Measurements from ENCODE around the gene MRGPRE.
A peak's percentile ranks its signal among the peaks of the same experiment; 100 is the strongest.

Gene MRGPRE

DNA sequence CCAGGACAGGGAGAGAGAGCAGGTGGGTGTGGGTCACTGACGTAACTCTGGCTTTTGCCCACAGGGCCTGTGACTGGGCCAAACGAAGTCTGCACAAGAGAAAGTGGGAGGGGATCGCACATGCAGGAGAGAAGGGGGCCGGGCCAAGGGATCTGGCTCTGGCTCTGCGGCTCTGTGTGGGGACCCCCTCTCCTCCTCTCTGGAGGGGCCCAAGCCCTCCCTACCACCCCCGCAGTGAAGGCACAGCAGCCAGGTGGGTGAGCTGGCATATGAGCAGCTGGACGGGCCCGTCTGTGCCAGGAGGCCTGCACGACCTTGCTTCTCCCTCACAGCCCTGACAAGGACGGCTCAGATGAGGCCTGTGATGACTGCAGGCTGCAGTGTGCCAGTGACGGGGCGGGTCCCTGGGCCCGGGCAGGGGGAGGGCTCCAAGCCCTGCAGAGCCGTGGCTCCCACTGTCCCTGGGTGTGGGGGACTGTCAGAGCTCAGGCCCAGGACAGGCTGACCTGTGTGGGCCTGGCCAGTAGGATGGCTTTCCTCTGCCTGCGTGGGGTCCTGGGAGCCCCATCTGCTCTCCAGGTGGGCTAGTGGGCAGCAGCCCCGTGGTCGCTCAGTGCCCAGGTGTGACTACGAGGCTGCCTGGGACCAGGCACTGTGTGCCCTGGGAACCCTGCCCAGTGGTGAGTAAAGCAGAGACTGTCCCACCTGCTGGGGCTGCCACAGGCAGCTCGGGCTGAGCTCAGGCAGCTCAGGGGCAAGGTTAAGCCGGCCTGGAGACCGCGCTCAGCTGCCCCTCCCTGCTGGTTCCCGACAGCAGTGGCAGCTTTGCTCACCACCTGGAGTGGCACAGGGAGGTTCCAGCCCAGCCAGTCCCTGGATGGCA, 35.8 kb downstream of the MRGPRE start:
- no peak for DNase-seq (ENCODE audit: low read depth, low spot score)

DNA sequence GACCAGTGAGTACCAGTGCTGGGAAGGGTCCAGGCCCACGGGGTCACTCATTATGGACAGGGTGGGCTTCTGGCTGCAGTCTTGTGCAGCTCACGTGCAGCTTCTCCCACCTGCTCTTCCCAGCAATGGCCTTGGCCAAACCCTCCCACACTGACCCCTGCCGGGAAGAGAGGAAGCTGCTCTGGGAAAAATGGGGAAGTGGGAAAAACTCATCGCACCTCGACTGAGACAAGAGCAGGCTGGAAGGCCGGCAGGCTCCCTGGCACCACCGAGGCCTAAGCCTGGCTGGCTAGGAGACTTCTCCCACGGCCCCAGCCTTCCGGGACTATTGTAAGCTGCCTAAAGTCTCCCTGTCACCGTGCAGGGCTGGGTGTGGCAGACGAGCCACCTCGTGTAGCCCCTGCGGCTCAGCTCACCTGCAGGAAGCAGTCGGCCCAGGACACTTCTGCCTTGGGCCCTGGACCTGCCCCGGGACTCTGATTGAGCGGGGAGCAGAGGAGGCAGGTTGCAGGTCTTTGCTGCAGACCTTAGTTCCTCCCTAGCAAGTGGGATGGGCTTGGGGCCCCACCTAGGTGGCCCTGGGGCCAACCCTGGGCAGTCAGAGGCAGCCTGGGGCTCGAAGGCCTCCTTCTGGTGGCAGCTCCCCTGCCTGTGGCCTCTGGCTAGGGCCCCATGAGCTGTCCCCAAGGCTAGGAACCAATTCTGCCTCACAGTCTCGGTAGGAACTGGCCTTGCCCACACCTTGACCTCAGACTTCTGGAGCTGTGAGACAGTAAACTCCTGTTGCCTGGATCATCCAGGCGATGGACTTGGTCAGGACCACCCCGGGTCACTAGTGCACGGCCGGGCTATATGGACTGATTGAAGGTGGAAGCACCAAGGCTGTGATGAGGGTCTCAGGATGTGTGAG, 36.7 kb downstream of the MRGPRE start:
- peak; percentile 71 for DNase-seq (ENCODE audit: low read depth, low spot score)

DNA sequence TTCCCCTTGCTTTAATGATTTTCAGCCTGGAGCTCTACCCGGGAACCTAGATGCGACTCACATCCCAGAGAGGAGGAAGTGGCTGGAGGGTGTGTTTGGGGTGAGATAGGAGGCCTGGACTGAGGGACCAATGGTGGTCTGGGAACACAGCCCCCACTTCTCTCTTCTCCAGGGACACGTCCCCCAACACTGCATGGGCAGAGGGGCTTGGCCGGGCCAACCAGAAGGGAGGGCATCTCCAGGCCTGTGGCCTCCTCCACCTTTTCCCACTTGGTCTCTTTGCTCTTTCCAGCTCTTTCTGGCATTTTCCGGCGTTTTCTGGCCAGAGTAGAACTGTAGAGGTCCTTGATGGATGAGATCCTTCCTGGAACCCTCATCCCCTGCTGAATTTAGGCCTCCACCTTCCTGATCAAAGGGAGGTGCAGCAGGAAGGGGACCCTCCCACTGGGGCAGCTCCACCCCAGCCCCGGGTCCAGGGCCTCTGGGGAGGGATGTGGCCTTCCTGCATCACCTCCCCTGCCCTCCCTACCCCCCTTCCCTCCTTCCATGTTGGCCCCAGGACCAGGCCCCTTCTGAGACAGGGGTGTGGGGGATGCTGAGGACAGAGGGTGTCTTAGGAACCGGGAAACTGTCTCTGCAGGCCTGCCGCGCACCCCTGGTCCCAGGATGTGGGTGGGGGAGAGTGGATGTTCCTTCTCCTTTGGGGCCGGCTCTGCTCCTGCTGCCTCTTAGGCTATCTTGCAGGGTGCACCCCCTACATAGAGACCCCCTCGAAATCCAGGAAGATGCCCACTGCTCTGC, 38.0 kb downstream of the MRGPRE start:
- DNase-seq (ENCODE audit: low read depth, low spot score), result no peak

DNA sequence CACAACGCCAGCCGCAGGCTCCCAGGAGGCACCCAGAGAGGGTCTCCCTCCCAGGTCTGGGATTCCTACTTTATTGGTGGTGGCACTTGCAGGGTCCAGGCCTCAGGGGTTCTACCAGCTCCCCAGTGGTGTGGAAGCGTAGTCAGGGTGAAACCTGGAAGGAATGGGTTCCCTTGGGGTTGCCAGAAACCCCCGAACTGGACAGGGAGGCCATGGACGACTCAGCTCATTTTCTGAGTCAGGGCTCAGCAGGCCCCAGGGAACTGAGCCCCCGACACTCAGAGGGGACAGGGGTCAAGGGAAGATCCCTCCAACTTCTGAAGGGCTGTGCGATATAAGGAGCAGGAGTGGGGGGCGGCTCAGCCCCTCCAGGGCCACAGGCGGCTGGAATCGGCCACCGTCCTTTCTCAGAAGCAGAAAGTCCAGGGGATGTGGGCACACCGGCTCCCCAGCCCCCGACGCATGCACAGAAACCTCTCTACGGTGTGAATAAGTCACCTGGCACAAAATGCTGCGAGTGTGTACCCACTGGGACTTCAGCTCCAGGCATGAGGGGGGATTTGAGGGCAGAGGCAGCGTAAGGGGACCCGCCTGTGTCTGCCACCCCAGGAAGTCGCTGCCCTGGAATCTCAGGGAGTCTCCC, 38.7 kb downstream of the MRGPRE start:
- DNase-seq (ENCODE audit: low read depth, low spot score), result no peak

DNA sequence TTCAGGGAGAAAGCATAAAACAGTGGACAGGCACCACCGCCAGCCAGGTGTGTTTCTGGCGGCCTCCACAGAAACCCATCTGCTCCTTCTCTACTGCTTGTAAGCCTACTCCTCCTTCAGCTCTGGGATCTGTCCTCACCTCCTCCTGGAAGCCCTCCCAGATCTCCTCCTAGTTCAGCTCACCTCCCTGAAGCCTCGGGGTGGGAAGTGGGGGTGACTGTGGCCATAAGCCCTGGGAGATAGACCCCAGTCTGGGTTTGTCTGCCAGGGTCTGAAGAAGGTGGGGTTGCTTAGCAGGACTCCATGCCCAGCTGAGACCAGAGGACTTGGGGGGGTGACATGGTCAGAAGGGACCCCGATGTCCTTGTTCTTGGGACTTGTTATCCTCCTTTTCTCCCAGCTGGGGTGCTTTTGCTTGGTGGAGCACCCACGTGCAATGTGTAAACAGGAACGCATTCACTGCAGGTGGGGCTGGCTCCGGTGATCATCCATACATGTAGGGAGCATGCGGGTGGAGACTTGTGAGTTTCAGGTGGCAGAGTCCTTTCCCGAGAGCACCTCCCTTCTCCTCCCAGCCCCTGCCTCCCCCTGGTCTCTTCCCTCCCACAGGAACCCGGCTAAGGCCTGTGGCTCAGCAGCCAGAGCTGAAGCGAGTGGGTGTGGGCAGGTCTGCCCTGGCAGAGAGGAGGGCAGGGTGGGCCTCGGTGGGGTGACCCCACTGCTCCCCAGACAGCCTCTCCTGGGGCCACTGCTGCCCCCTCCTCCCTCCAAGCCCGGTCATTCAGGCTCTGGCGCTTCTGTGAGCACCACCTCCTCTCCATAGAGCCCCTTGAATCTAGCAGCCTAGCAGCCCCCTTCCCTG, 39.5 kb downstream of the MRGPRE start:
- DNase-seq (ENCODE audit: low read depth, low spot score), result no peak

DNA sequence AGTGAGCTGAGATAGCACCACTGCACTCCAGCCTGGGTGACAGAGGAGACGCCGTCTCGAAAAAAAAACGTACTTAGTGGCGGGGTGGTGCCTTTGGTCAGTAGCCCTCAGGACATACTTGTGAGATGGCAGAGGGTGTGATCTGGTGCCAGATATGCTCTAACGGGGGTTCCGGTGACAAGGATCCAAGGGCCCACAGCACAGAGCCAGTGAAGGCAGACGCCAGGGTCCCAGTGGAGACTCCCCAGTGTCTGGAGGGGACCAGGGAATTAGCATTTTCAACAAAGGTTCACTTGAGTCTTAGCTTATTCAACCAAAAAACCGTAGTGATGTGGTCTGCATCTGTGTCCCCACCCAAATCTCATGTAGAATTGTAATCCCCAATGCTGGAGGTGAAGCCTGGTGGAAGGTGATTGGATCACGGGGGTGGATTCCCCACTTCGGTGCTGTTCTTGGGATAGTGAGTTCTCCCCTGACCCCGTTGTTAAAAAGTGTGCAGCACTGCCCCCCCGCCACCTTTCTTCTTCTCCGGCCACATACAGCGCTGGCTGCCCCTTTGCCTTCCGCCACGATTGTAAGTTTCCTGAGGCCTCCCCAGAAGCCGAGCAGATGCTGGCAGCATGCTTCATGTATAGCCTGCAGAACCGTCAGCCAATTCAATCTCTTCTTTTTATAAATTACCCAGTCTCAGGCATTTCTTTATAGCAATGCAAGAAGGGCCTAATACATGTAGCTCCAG, 40.5 kb downstream of the MRGPRE start:
- no peak for DNase-seq (ENCODE audit: low read depth, low spot score)

DNA sequence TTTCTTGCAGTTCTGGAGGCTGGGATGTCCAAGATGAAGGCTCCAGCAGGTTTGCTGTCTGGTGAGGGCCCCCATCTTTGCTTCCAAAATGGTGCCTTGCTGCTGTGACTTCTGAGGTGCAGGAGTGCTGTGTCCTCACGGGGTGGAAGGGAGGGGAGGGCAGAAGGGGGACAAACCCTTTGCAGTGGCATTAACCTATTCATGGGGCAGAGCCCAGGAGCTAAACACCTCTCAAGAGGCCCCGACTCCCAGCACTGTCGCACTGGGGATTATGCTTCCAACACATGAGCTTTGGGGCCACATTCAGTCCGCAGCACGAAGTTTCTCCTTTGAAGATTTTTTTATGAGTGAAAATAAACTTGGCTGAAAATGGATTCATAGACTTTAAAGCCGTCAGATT, 41.6 kb downstream of the MRGPRE start:
- no peak for DNase-seq (ENCODE audit: low read depth, low spot score)

DNA sequence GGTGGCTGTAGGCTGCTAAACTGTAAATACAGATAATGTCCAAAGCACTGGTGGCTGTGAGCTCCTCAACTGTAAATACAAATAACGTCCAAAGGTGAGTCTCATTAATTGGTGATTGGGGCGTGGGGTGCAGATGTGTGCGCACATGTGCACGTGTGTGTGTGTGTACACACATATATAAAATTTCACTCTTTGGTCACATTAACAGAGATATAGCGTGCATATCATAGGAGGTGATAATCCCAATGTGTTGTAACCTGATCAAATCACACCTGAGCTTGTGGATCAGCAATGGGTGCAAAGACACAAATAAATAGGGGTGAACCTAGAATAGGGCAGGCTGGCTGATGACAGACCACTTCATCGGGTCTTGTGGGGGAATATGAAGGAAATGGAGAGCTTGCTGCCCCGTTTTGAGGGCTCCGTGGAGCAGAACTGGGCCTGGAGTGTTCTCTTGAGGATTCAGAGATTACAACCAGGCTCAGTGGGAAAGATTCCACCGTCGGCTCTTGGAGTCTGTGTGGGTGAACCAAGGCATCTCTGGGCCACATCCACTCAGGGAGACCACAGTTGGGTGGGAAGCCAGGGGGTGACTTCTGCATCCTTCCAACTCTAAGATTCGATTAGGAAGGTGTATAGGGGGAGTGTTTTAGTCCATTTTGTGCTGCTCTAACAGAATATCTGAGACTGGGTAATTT, 42.2 kb downstream of the MRGPRE start:
- DNase-seq (ENCODE audit: low read depth, low spot score), result no peak

DNA sequence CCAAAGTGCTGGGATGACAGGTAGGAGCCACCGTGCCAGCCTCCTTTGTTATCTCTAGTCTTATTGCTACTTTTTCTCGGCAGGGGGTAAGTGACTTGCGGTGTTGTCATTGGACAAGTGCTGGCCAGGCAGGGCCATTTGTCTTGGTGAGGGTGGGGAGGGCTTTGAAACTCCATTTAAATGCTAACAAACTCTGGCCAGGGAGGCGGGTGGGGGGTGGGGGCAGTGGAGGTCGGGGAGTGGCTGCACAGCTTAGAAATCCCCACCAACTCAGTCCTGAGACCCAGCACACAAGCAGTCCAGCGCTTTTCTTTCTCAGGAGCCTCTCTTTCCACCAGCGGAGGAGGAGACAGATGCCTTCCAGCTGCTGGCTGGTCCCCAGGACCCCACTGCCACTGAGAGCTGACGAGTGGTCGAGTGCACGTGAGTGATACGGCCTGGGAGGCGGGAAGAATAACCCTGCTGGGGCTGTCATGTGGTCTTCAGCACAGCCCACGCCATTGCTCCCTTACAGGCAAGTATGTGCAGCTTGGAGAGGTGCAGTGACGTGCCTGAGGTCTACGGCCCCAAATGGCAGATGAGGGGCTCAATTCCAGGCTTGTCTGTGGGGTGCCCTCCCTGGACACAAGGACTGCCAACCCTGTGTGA, 42.9 kb downstream of the MRGPRE start:
- DNase-seq (ENCODE audit: low read depth, low spot score), result peak; percentile 87

DNA sequence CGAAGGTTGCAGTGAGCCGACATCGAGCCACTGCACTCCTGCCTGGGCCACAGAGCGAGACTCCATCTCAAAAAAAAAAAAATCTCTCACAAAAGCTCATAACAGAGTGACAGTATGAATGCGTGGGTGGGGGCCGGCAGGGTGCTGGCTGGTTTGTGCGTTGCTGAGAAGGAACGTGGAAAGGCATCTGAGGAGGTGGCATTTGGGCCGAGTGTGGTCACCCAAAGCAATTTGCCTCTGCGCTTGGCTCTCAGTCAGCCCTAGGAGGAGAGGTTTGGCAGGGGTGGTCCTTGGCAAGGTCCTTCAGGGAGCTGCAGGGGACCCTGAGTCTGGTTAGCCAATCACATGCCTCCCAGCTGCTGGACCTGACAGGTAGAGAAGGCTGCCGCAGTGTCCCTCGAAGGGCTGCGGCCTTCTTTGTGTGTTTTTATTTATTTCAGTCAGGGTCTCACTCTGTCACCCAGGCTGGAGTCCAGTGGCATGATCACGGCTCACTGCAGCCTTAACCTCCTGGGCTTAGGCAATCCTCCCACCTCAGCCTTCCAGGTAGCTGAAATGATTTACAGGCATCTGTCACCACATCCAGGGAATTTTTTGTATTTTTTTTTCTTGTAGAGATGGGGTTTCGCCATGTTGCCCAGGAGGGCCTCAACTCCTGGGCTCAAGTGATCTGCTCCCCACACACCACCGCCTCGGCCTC, 43.6 kb downstream of the MRGPRE start:
- no peak for DNase-seq (ENCODE audit: low read depth, low spot score)

DNA sequence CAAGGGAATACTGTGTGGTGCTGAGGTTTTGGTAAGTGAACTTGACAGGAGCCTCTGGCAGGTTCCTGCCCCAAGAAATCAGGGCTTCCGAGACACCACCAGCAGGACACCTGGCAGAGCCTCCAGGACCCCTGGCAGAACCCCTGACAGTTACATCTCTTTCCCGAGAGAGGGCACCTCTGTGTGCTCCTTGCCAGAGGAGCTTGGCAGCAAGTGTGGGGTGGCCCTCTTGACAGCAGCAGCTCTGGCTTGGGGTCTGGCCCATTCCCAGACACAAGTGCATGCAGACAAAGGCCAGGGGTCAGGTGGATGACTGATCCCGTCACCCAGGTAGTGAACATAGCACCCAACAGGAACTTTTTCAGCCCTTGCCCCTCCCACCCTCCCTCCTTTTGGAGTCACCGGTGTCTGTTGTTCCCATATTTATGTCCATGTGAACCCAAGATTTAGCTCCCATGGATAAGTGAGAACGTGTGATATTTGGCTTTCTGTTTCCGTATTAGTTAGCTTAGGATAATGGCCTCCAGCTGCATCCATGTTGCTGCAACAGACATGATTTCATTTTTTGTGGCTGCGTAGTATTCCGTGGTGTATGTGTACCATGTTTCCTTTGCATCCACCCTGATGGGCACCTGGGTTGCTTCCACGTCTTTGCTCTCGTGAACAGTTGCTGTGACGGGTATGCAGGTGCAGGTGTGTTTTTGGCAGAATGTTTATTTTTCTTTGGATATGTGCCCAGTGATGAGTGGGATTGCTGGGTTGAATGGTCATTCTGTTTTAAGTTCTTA, 45.9 kb downstream of the MRGPRE start:
- no peak for DNase-seq (ENCODE audit: low read depth, low spot score)

DNA sequence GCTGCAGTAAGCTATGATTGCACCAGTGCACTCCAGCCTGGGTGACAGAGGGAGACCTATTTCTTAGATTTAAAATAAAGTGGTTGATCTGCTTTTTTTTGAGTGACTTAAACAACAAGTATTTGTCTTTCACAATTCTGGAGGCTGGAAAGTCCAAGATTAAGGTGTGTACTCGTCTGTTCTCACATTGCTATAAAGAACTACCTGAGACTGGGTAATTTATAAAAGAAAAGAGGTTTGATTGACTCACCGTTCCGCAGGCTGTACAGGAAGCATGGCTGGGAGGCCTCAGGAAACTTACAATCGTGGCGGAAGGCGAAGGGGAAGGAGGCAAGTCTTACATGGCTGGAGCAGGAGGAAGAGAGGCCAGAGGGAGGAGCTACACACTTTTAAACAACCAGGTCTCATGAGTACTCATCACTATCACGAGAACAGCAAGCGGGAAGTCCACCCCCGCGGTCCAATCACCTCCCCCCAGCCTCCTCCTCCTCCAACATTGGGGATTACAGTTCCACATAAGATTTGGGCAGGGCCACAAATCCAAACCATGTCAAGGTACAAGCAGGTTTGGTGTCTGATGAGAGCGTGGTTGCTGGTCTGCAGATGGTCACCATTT, 47.4 kb downstream of the MRGPRE start:
- DNase-seq (ENCODE audit: low read depth, low spot score), result no peak

DNA sequence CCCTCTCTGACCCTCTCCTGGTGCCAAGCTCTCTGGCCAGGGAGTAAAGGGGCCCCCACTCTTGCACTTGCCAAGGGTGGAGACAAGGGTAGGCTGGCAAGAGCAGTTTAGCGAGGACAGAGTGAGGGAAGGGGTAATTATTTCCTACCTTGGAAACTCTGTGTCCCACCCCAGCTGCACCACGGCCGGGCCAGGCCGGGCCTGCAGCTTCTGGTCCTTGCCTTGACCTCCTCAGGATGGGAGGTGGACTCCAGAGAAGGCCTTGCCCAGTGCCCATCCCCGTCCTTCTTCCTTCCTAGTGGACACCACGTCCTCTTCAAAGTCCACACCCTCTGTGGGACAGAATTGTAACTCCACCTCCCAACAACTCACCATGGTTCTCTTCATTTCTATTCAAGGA, 48.7 kb downstream of the MRGPRE start:
- no peak for DNase-seq (ENCODE audit: low read depth, low spot score)

DNA sequence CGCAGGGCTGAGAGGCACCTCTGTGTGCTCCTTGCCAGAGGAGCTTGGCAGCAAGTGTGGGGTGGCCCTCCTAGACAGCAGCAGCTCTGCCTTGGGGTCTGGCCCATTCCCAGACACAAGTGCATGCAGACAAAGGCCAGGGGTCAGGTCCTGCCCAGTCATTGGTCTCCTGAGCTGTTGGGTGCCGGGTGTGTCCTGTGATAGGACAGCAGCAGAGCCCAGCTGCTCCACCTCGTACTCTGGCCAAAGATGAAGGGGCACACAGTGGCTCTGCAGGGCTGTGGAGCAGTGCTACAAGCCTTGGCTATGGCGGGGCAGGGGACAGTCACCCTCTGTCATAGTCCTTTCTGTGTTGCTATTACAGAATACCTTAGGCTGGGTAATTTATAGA, 49.8 kb downstream of the MRGPRE start:
- no peak for DNase-seq (ENCODE audit: low read depth, low spot score)

DNA sequence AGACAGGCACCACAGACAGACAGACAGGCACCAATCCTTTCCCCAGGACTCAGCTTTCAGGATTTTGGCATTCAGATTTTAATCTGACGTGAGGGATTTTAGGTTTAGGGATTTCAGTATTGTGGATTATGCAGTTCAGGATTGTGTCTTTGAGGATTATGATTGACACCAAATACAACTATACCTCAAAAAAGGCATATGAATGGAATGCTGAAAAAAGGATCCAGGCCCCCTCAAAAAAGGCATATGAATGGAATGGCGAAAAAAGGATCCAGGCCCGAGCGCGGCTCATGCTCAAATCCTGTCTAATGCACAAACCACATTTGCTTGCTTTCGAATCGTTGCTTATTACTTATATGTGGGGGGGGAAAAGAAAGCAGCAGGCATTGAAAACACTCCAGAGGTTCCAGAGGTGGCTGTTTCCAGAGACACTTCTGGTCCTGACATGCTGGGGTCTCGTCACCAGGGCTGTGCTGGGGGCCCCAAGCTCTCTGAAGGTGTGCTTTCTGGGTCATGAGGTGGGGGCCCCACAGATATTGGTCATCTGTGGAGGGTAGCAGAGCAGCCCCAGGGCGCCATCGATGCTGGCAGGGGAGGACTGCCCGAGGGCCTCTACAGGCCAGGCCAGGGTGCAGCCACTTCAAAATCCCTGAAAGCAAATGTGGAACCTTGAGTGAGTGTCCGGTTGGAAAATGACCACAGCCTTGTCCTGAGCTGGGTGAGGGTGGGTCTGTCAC, 50.3 kb downstream of the MRGPRE start:
- no peak for DNase-seq (ENCODE audit: low read depth, low spot score)

DNA sequence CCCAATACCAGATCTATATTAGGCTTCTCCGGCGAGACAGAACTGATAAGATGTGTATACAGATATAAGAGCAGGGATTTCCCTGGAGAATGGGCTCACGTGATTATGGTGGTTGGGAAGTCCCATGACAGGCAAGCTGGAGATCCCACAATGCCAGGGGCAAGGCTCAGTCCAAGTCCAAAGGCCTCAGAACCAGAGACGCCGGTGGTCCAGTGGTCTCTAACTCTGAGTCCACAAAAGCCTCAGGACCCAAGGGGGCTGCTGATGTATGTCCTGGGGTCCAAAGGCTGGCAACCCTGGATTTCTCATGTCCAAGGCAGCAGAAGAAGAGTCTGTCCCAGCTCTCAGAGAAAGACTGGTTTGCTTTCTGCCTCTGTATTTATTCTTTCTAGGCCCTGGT, 51.3 kb downstream of the MRGPRE start:
- DNase-seq (ENCODE audit: low read depth, low spot score), result no peak
